Stomach (tissue), 9 donors: ENCODE results near the gene SERPINA4. TPM values are rescaled to one million over a fixed set of nuclear protein-coding genes. Genes with fewer than 3 reads are reported as not detected.

ENCODE experiments used
- DNase-seq, 2 donors: peaks; one replicate each; pipeline versions ENCODE4 v3.0.0 to v3.0.0-alpha.2; 2013 to 2019
- H3K27ac ChIP-seq, 5 donors: fragments of 200-600 bp in 4 of 5; sonication (generic) in 4 of 5; one replicate each; pipeline ENCODE4 v1.5.1; 2013 to 2019; ENCODE audit warnings: mild to moderate bottlenecking in 1 of 5, moderate library complexity in 1 of 5
- H3K27me3 ChIP-seq, 3 donors: fragments of 200-600 bp; sonication (generic); one replicate each; pipeline ENCODE4 v1.5.1; 2017 to 2019; ENCODE audit warnings: mixed run types in 1 of 3
- H3K36me3 ChIP-seq, 4 donors: fragments of 200-600 bp; sonication (generic); 1 replicate in 3 of 4; 2 replicates in 1 of 4; pipeline ENCODE4 v1.5.1; 2016 to 2019
- H3K4me1 ChIP-seq, 4 donors: fragments of 200-600 bp; sonication (generic); one replicate each; pipeline ENCODE4 v1.5.1; 2016 to 2019
- H3K4me3 ChIP-seq, 4 donors: fragments of 200-600 bp; sonication (generic) in 3 of 4; one replicate each; pipeline ENCODE4 v1.5.1; 2016 to 2019; ENCODE audit warnings: mild to moderate bottlenecking in 1 of 4
- H3K9me3 ChIP-seq, 4 donors: fragments of 200-600 bp; sonication (generic); one replicate each; pipeline ENCODE4 v1.5.1; 2016 to 2019
- EP300 ChIP-seq: sonication (generic); formaldehyde crosslinking; IDR thresholded peaks from one replicate; pipeline ENCODE4 v1.6.1; 2017; ENCODE audit warnings: antibody characterized with exemption
- POLR2A ChIP-seq, 4 donors: fragments of 450-650 bp; IDR thresholded peaks; one replicate each; pipeline ENCODE4 v1.6.1; 2016; ENCODE audit warnings: antibody characterized with exemption in 4 of 4, control low read depth in 2 of 4, mild to moderate bottlenecking in 1 of 4, moderate library complexity in 1 of 4
- POLR2AphosphoS5 ChIP-seq, 3 donors: sonication (generic); formaldehyde crosslinking; IDR thresholded peaks; one replicate each; pipeline ENCODE4 v1.6.1; 2016; ENCODE audit warnings: antibody characterized with exemption in 3 of 3
- WGBS, 5 donors: extraction: QIAGEN DNeasy Blood & Tissue Kit in 3 of 5; methylation state at CpG; one replicate each; pipeline versions ENCODE4 v1.1.5 to v1.1.7; 2013 to 2018; 5-methylcytosine and 5-hydroxymethylcytosine counted together
- intact Hi-C: fragments of 100-400 bp; cut with DNase I; formaldehyde crosslinking; loops from one replicate; pipeline ENCODE4 v1.15.1; 2023; ENCODE audit warnings: low total_unique reads
- polyA plus RNA-seq, 3 donors: library from polyadenylated mRNA; stranded (reverse); fragments of 200-250 nt; gene quantifications; one replicate each; pipeline ENCODE4 v1.2.3, GENCODE V29; 2013
- total RNA-seq, 5 donors: library from RNA; depleted of rRNA; stranded (reverse); fragments of >200 nt; gene quantifications; one replicate each; pipeline versions ENCODE4 v1.1.0 to v1.2.3, GENCODE V29; 2014 to 2016
- TF ChIP-seq, protein P1 (sequence below), 7 experiments: fragments of 450-650 bp in 4 of 7; fragments of 200-600 bp in 3 of 7; sonication (generic) in 3 of 7; IDR thresholded peaks; one replicate each; pipeline ENCODE4 v1.5.1; 2016 to 2019; ENCODE audit warnings: antibody characterized with exemption in 7 of 7, control low read depth in 2 of 7, mild to moderate bottlenecking in 1 of 7
- donor health status: healthy with polysubstance abuse.
- donor health status: Bipolar disorder and iron deficiency.
- donor health status: healthy.

The SERPINA4 gene
- total and polyA plus RNA-seq, 8 donors: 4.7 to 27.5 (median 14.2) TPM; not detected in 2

DNA sequence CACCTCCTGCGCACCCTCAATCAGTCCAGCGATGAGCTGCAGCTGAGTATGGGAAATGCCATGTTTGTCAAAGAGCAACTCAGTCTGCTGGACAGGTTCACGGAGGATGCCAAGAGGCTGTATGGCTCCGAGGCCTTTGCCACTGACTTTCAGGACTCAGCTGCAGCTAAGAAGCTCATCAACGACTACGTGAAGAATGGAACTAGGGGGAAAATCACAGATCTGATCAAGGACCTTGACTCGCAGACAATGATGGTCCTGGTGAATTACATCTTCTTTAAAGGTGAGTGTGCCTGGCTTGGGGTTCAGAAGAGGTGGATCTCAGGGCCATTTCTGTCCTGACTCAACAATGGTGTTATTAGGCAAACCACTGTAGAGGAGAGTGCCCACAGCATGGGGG is 53.6 kb downstream of the SERPINA4 start:
- Histone ChIP-seq H3K4me1 (peaks cover 10 to 38% (median 26%) of the 10 kb centered on the region in 4 donors), H3K27ac (no peak overlapping the region), H3K36me3 (peaks cover 0 to 45% (median 25%) of the 10 kb centered on the region in 4 donors), H3K27me3 (no peaks in the 10 kb centered on the region), H3K9me3 (peaks cover 15 to 34% (median 26%) of the 10 kb centered on the region in 4 donors), H3K4me3 (peak overlapping the region in 2 of 4 donors; percentile 29 to 43)
- 92 to 97% (median 93%) methylated on average over 7 of the region's 7 CpGs for WGBS, 5 donors
- no peak for TF ChIP-seq POLR2AphosphoS5 (IDR thresholded peaks at IDR 0.05)
- no peak for DNase-seq
- intact Hi-C loops: no loop called here

DNA sequence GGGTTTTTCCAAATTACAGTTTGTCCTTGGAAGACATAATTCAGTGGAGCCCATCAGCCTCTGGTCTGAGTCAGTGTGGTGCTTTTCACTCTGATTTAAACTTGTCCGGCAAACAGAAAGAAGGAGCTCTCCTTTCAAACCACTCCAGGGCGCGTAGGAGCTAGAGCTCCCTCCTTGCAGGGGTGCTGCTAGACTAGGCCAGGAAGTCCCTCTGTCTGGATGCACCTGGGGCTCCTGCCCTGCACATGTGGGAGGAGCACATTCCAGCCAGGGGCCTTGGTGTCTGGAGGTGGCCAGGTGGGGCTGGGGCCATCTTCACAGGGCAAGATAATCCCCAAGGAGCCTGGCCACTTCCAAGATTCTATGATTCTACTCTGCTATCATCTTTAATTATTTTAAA is 54.0 kb downstream of the SERPINA4 start:
- WGBS, 5 donors: 65 to 100% (median 92%) methylated on average over 3 of the region's 3 CpGs
- peak overlapping the region in 3 of 4 donors; percentile 2 to 43 (median 29) for H3K4me3 ChIP-seq

DNA sequence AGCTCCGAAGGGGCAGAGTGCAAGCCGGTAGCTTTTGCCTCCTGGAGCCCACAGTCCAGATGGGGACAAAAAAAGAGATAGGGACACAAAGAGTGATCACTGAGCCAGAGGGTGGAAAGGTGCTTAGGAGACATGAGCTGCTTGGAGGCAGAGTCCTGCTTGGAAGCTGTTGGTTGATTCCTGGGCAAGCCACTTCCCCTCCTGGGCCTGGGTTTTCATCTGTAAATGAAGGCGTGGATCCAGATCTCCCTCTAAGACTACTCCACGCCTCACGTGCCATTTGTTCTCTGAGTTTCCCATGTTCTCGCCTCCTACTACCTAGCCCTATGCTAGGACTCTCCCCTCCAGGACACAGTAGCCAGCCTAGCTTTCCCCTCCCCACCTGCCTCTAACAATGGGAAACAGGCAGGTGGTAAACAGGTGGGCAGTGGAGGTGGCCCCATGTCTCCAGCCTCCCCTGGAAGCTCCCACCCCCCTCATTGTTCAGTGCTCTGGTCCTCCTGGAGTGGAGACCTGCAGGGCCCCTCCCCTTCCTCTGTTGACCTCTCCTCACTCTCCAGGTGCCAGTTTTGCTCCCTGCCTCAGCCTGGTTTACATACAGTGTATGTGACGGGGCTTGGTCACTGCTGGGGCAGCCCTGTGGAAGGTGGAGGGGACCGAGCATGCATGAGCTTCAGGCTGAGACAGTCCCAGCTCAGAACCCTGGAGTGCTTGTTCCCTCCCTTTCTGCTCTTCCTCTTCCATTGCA is 54.8 kb downstream of the SERPINA4 start:
- H3K36me3 ChIP-seq: peaks cover 0 to 56% (median 31%) of the 10 kb centered on the region in 4 donors
- WGBS, 5 donors: 78 to 88% (median 84%) methylated on average over 8 of the region's 8 CpGs
- intact Hi-C loops: no loop called here

More for the DNA sequence above, 54.0 kb downstream of the SERPINA4 start:
- Histone ChIP-seq H3K9me3 (peaks cover 15 to 34% (median 26%) of the 10 kb centered on the region in 4 donors), H3K27ac (no peak overlapping the region), H3K27me3 (no peaks in the 10 kb centered on the region), H3K4me1 (peaks cover 10 to 38% (median 26%) of the 10 kb centered on the region in 4 donors), H3K36me3 (peaks cover 0 to 48% (median 27%) of the 10 kb centered on the region in 4 donors)
- intact Hi-C loops: no loop called here
- no peak for TF ChIP-seq POLR2AphosphoS5 (IDR thresholded peaks at IDR 0.05)
- no peak for TF ChIP-seq EP300
- no peak for TF ChIP-seq POLR2A (IDR thresholded peaks at IDR 0.05)
- TF ChIP-seq, protein P1, sequence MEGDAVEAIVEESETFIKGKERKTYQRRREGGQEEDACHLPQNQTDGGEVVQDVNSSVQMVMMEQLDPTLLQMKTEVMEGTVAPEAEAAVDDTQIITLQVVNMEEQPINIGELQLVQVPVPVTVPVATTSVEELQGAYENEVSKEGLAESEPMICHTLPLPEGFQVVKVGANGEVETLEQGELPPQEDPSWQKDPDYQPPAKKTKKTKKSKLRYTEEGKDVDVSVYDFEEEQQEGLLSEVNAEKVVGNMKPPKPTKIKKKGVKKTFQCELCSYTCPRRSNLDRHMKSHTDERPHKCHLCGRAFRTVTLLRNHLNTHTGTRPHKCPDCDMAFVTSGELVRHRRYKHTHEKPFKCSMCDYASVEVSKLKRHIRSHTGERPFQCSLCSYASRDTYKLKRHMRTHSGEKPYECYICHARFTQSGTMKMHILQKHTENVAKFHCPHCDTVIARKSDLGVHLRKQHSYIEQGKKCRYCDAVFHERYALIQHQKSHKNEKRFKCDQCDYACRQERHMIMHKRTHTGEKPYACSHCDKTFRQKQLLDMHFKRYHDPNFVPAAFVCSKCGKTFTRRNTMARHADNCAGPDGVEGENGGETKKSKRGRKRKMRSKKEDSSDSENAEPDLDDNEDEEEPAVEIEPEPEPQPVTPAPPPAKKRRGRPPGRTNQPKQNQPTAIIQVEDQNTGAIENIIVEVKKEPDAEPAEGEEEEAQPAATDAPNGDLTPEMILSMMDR (IDR thresholded peaks at IDR 0.05): no peak
- no peak for DNase-seq

DNA sequence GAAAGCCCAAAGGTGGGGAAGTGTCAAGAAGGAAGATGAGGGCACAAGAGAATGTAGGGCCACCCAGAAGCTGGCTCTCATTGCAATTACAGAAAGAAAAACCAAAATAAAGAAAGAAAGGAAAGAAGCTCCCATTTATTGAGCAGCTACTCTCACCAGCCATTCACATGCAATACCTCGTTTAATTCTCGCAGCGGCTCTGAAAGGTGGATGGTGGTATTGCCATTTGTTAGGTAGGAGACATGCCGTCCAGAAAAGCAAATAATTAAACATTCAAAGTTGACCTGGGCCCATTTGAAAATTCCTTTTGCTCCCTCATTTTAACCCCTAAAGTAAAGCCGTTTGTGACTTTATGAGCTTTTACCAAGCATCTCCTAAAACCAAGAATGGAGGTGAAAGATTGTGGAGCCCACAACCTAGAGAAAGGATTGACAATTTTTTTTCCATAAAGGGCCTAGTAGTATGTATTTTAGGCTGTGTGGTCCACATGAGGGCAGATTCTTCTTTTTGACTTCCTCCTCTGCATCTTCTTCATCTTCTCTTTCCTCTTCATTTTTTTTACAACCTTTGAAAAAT is 56.2 kb downstream of the SERPINA4 start:
- TF ChIP-seq POLR2AphosphoS5 (IDR thresholded peaks at IDR 0.05): peak in 1 of 3 donors; percentile 1
- TF ChIP-seq, protein P1 (IDR thresholded peaks at IDR 0.05): no peak

More for the DNA sequence above, 54.8 kb downstream of the SERPINA4 start:
- no peak for DNase-seq
- Histone ChIP-seq H3K4me3 (peak overlapping the region in 3 of 4 donors; percentile 2 to 43 (median 29)), H3K27ac (no peak overlapping the region), H3K4me1 (peaks cover 10 to 32% (median 26%) of the 10 kb centered on the region in 4 donors), H3K9me3 (peaks cover 15 to 34% (median 26%) of the 10 kb centered on the region in 4 donors), H3K27me3 (no peaks in the 10 kb centered on the region)
- TF ChIP-seq EP300 (no peak), POLR2A (IDR thresholded peaks at IDR 0.05) (no peak), POLR2AphosphoS5 (IDR thresholded peaks at IDR 0.05) (no peak)
- TF ChIP-seq, protein P1 (IDR thresholded peaks at IDR 0.05): no peak

More for the DNA sequence above, 56.2 kb downstream of the SERPINA4 start:
- H3K36me3 ChIP-seq: peaks cover 0 to 68% (median 37%) of the 10 kb centered on the region in 4 donors
- WGBS, 5 donors: 85 to 90% (median 88%) methylated on average over 5 of the region's 5 CpGs
- H3K27me3 ChIP-seq: peaks cover 0 to 3% (median 0%) of the 10 kb centered on the region in 3 donors
- peak overlapping the region in 1 of 4 donors; percentile 43 for H3K4me3 ChIP-seq
- peaks cover 15 to 34% (median 26%) of the 10 kb centered on the region in 4 donors for H3K9me3 ChIP-seq
- H3K4me1 ChIP-seq: peaks cover 9 to 24% (median 15%) of the 10 kb centered on the region in 4 donors
- H3K27ac ChIP-seq: no peak overlapping the region
- intact Hi-C loops: no loop called here
- DNase-seq: no peak
